GM19395 (cell line): ENCODE measurements around the gene GGA2.

Experiments used
- ATAC-seq: cut with Tn5 transposase; IDR thresholded peaks from one replicate; pipeline ENCODE4 v1.9.1; 2021; ENCODE audit warnings: mild to moderate bottlenecking, moderate library complexity; ENCODE audit not compliant: unreplicated experiment

GGA2 gene

GRCh38 chr16:23428351-23428750 lies 81.9 kb downstream of the GGA2 start:
- ATAC-seq, result no peak

GRCh38 chr16:23424292-23424958 lies 85.9 kb downstream of the GGA2 start:
- ATAC-seq, result no peak

- no peak for ATAC-seq
These were observed 86.7 kb downstream of the GGA2 start for GRCh38 chr16:23423496-23424049.

GRCh38 chr16:23420011-23420410 lies 90.3 kb downstream of the GGA2 start:
- no peak for ATAC-seq

GRCh38 chr16:23416816-23417215 lies 93.5 kb downstream of the GGA2 start:
- no peak for ATAC-seq

- ATAC-seq, result no peak
These were observed 95.6 kb downstream of the GGA2 start for GRCh38 chr16:23414731-23415130.
